ENCODE measurements around the gene AQP12B. TPM values are rescaled to one million over a fixed set of nuclear protein-coding genes. Genes with fewer than 3 reads are reported as not detected.

Gene AQP12B
- polyA plus RNA-seq, 1 donor (not counting 4 experiments of a cell fraction or from before 2014, with no cell fraction given) = not detected

- DNase-seq (ENCODE audit: low read depth, low spot score) = no peak
- peaks cover 3% of the 10 kb centered on the region for H3K27me3 ChIP-seq (ENCODE audit: control insufficient read depth, extremely low read depth, insufficient read depth, low read length)
- no peak overlapping the region for H3K9ac ChIP-seq (ENCODE audit: control insufficient read depth, extremely low read depth, insufficient read depth, low read length)
- H2AFZ ChIP-seq (ENCODE audit: control insufficient read depth, low read length) = no peak overlapping the region
- H3K9me1 ChIP-seq (ENCODE audit: control insufficient read depth, extremely low read depth, insufficient read depth, low read length) = no peaks in the 10 kb centered on the region
- no peaks in the 10 kb centered on the region for H3K79me2 ChIP-seq (ENCODE audit: control insufficient read depth, insufficient read depth, low read length)
- dilution Hi-C loops (cut with MboI; ENCODE audit: extremely low pct_ligation_motif_present, low sequenced_read_pairs) = no loop called here
- H4K20me1 ChIP-seq (ENCODE audit: control insufficient read depth, extremely low read depth, insufficient read depth, low read length) = no peaks in the 10 kb centered on the region
- H3K27ac ChIP-seq (ENCODE audit: control insufficient read depth, insufficient read depth, low read length) = no peak overlapping the region
- TF ChIP-seq CTCF (optimal IDR thresholded peaks at IDR 0.05 in 1 of 3, IDR thresholded peaks at IDR 0.05 in 1 of 3, conservative IDR thresholded peaks at IDR 0.05 in 1 of 3; ENCODE audit: extremely low read depth in 1 of 3, insufficient read depth in 2 of 3, low read length in 3 of 3) = no peak
- no peak for TF ChIP-seq EZH2 (IDR thresholded peaks at IDR 0.05; ENCODE audit: low read length)
- no peaks in the 10 kb centered on the region for H3K36me3 ChIP-seq (ENCODE audit: control insufficient read depth in 2 of 2, extremely low read depth in 1 of 2, insufficient read depth in 2 of 2, low read length in 2 of 2)
- H3K4me2 ChIP-seq (ENCODE audit: control insufficient read depth, extremely low read depth, insufficient read depth, low read depth, low read length) = no peak overlapping the region
- peaks cover 3% of the 10 kb centered on the region for H3K9me3 ChIP-seq (ENCODE audit: control insufficient read depth, low read depth, low read length)
- no peaks in the 10 kb centered on the region for H3K4me1 ChIP-seq (ENCODE audit: control insufficient read depth, extremely low read depth, insufficient read depth, low read length)
- H3K4me3 ChIP-seq (ENCODE audit: control insufficient read depth in 2 of 3, extremely low read depth in 1 of 3, insufficient read depth in 2 of 3, low read depth in 1 of 3, low read length in 3 of 3) = no peak overlapping the region
- FAIRE-seq = no peak
Measured at GRCh38 chr2:240636563-240637115, 46.0 kb downstream of the AQP12B start.

- Histone ChIP-seq H3K9me1 (ENCODE audit: control insufficient read depth, extremely low read depth, insufficient read depth, low read length) (no peaks in the 10 kb centered on the region), H3K9me3 (ENCODE audit: control insufficient read depth, low read depth, low read length) (peaks cover 3% of the 10 kb centered on the region), H3K36me3 (ENCODE audit: control insufficient read depth in 2 of 2, extremely low read depth in 1 of 2, insufficient read depth in 2 of 2, low read length in 2 of 2) (no peaks in the 10 kb centered on the region), H3K27me3 (ENCODE audit: control insufficient read depth, extremely low read depth, insufficient read depth, low read length) (peaks cover 3% of the 10 kb centered on the region), H3K27ac (ENCODE audit: control insufficient read depth, insufficient read depth, low read length) (no peak overlapping the region), H3K4me3 (ENCODE audit: control insufficient read depth in 2 of 3, extremely low read depth in 1 of 3, insufficient read depth in 2 of 3, low read depth in 1 of 3, low read length in 3 of 3) (no peak overlapping the region), H3K4me2 (ENCODE audit: control insufficient read depth, extremely low read depth, insufficient read depth, low read depth, low read length) (no peak overlapping the region), H3K9ac (ENCODE audit: control insufficient read depth, extremely low read depth, insufficient read depth, low read length) (no peak overlapping the region), H3K4me1 (ENCODE audit: control insufficient read depth, extremely low read depth, insufficient read depth, low read length) (no peaks in the 10 kb centered on the region), H3K79me2 (ENCODE audit: control insufficient read depth, insufficient read depth, low read length) (no peaks in the 10 kb centered on the region), H4K20me1 (ENCODE audit: control insufficient read depth, extremely low read depth, insufficient read depth, low read length) (no peaks in the 10 kb centered on the region), H2AFZ (ENCODE audit: control insufficient read depth, low read length) (no peak overlapping the region)
- dilution Hi-C loops (cut with MboI; ENCODE audit: extremely low pct_ligation_motif_present, low sequenced_read_pairs) = no loop called here
- no peak for TF ChIP-seq EZH2 (IDR thresholded peaks at IDR 0.05; ENCODE audit: low read length)
- no peak for TF ChIP-seq CTCF (optimal IDR thresholded peaks at IDR 0.05 in 1 of 3, IDR thresholded peaks at IDR 0.05 in 1 of 3, conservative IDR thresholded peaks at IDR 0.05 in 1 of 3; ENCODE audit: extremely low read depth in 1 of 3, insufficient read depth in 2 of 3, low read length in 3 of 3)
- DNase-seq (ENCODE audit: low read depth, low spot score) (no peak), FAIRE-seq (no peak)
Measured at GRCh38 chr2:240635998-240636547, 46.6 kb downstream of the AQP12B start.
